Skeletal muscle satellite cell (primary cell): Measurements from ENCODE around the gene RBBP6.

Experiments used
- H3K27me3 ChIP-seq: 2 replicates; pipeline ENCODE4 v1.7.0; 2013; ENCODE audit warnings: low read length; ENCODE audit not compliant: control insufficient read depth, insufficient read depth
- H3K36me3 ChIP-seq: 2 replicates; pipeline ENCODE4 v1.7.0; 2013; ENCODE audit warnings: mild to moderate bottlenecking, control low read depth, low read length; ENCODE audit not compliant: insufficient read depth
- H3K4me1 ChIP-seq: 2 replicates; pipeline ENCODE4 v1.7.0; 2013; ENCODE audit warnings: low read length; ENCODE audit not compliant: control insufficient read depth, insufficient read depth
- H3K4me2 ChIP-seq: 2 replicates; pipeline ENCODE4 v1.7.0; 2013; ENCODE audit warnings: mild to moderate bottlenecking, low read length
- H3K4me3 ChIP-seq: 2 replicates; pipeline ENCODE4 v1.7.0; 2013; ENCODE audit warnings: low read length
- H3K9ac ChIP-seq: 2 replicates; pipeline ENCODE4 v1.7.0; 2013; ENCODE audit warnings: mild to moderate bottlenecking, low read depth, low read length, moderate library complexity
- H3K9me3 ChIP-seq: replicated peaks from 2 replicates; pipeline ENCODE4 v1.7.0; 2013; ENCODE audit warnings: mild to moderate bottlenecking, control low read depth, low read length

RBBP6 gene

DNA sequence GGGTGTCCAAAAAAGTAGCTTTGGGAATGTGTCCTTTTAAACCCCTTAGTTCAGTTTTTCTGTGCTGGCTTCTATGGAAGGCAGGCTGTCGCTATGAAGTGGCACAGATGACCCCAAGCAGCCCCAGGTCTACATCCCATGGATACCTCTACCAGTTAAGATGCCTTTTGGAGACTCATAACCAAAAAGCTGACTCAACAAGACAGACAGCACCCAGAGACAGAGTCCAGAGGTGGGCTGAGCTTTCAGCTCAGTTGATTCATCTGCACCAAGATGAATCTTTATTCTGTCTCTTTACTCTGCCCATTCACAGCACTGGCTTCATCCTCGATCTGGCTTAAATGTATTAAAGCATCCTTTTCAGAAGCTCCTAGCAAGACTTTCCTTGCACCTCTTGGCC is 29.8 kb upstream of the RBBP6 start:
- H3K9ac ChIP-seq, result no peak overlapping the region
- H3K9me3 ChIP-seq, result no peaks in the 10 kb centered on the region
- no peaks in the 10 kb centered on the region for H3K36me3 ChIP-seq
- no peak overlapping the region for H3K4me3 ChIP-seq
- H3K27me3 ChIP-seq, result peaks cover 22% of the 10 kb centered on the region
- H3K4me1 ChIP-seq, result no peaks in the 10 kb centered on the region
- H3K4me2 ChIP-seq, result no peak overlapping the region

DNA sequence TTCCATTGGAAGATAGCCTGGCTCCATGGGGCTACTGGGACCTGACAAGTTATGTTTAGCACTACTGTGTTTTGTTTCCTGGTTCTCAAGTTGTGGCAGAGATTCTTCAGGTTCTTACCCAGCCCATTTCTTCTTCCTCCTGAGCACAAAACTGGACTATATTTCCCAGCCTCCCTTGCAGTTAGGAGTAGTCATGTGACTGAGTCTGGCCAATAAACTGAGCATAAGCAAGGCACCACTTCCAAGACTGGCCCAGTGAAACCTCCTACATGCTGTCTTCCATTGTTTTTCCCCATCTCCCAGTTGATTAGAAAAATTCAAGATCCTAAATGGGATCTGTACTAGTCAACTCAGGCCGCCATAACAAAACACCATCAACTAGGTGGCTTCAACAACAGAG is 28.2 kb upstream of the RBBP6 start:
- Histone ChIP-seq H3K4me2 (no peak overlapping the region), H3K4me1 (no peaks in the 10 kb centered on the region), H3K27me3 (peaks cover 28% of the 10 kb centered on the region), H3K9me3 (no peaks in the 10 kb centered on the region), H3K4me3 (no peak overlapping the region), H3K36me3 (no peaks in the 10 kb centered on the region), H3K9ac (no peak overlapping the region)

GRCh38 chr16:24511792-24512191 is 27.6 kb upstream of the RBBP6 start:
- no peaks in the 10 kb centered on the region for H3K4me1 ChIP-seq
- no peaks in the 10 kb centered on the region for H3K9me3 ChIP-seq
- H3K36me3 ChIP-seq, result no peaks in the 10 kb centered on the region
- H3K9ac ChIP-seq, result no peak overlapping the region
- H3K27me3 ChIP-seq, result peaks cover 29% of the 10 kb centered on the region
- H3K4me2 ChIP-seq, result no peak overlapping the region
- no peak overlapping the region for H3K4me3 ChIP-seq

DNA sequence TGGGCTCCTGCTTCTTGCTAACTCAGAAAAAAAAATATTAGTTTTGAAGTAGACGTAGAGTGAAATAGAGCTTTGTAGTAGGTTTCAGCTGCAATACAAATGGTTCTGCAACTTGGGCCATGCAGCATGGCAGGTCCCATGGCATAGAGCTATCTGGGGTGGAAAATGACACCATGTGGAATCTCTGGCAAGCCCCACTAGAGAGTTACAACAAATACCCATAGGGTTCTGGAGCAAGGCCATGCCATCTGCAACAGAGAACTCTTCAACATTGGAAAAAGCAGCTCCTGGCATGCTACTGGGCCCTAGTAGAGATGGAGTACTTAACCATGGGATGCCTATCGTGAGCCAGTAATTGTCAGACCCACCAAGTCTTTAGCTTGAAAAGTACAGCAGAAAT is 25.3 kb upstream of the RBBP6 start:
- Histone ChIP-seq H3K9me3 (no peaks in the 10 kb centered on the region), H3K4me3 (no peak overlapping the region), H3K4me1 (no peaks in the 10 kb centered on the region), H3K36me3 (no peaks in the 10 kb centered on the region), H3K4me2 (no peak overlapping the region), H3K27me3 (peaks cover 25% of the 10 kb centered on the region), H3K9ac (no peak overlapping the region)

- no peaks in the 10 kb centered on the region for H3K36me3 ChIP-seq
- no peak overlapping the region for H3K4me3 ChIP-seq
- H3K9me3 ChIP-seq, result no peaks in the 10 kb centered on the region
- no peak overlapping the region for H3K9ac ChIP-seq
- no peaks in the 10 kb centered on the region for H3K4me1 ChIP-seq
- no peak overlapping the region for H3K4me2 ChIP-seq
- H3K27me3 ChIP-seq, result peaks cover 21% of the 10 kb centered on the region
Observed at GRCh38 chr16:24515186-24515585, 24.2 kb upstream of the RBBP6 start.

GRCh38 chr16:24516900-24517669 is 22.3 kb upstream of the RBBP6 start:
- H3K4me1 ChIP-seq, result no peaks in the 10 kb centered on the region
- no peaks in the 10 kb centered on the region for H3K9me3 ChIP-seq
- no peaks in the 10 kb centered on the region for H3K36me3 ChIP-seq
- peak overlapping the region; percentile 72 for H3K4me2 ChIP-seq
- H3K4me3 ChIP-seq, result peak overlapping the region; percentile 56
- H3K27me3 ChIP-seq, result peaks cover 21% of the 10 kb centered on the region
- H3K9ac ChIP-seq, result no peak overlapping the region

DNA sequence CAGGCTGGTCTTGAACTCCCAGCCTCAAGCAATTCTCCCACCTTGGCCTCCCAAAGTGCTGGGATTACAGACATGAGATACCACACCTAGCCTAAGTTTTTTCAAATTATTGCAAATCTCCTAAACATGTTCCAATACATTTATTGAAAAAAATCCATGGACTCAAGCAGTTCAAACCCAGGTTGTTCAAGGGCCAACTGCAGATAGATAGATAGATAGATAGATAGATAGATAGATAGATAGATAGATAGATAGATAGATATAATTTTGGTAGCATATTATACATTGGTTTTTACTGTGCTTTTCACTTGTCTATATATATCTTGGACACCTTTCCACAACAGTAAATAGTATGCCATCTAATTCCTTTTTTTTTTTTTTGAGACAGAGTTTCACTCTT is 20.9 kb upstream of the RBBP6 start:
- Histone ChIP-seq H3K36me3 (no peaks in the 10 kb centered on the region), H3K4me1 (no peaks in the 10 kb centered on the region), H3K9ac (no peak overlapping the region), H3K27me3 (peaks cover 14% of the 10 kb centered on the region), H3K4me2 (no peak overlapping the region), H3K4me3 (no peak overlapping the region), H3K9me3 (no peaks in the 10 kb centered on the region)

GRCh38 chr16:24520983-24521382 is 18.4 kb upstream of the RBBP6 start:
- H3K4me2 ChIP-seq, result no peak overlapping the region
- peaks cover 3% of the 10 kb centered on the region for H3K4me1 ChIP-seq
- no peaks in the 10 kb centered on the region for H3K36me3 ChIP-seq
- no peak overlapping the region for H3K9ac ChIP-seq
- no peak overlapping the region for H3K4me3 ChIP-seq
- no peaks in the 10 kb centered on the region for H3K9me3 ChIP-seq
- H3K27me3 ChIP-seq, result peaks cover 13% of the 10 kb centered on the region

DNA sequence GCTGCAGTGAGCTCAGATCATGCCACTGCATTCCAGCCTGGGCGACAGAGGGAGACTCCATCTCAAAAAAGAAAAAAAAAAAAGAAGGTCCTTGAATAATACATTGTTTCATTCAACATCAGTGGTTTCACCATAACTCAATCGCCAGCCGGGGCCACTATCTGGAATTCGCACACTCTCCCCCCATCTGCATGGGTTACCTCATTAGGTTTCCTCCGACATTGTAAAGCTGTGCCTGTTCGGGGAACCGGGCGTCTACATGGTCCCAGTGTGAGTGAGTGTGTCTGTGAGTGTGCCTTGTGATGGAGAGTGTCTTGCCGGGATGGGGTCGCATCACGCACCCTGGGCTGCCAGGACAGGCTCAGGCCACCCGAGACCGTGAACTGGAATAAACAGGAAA is 16.6 kb upstream of the RBBP6 start:
- H3K4me1 ChIP-seq, result peaks cover 9% of the 10 kb centered on the region
- no peak overlapping the region for H3K9ac ChIP-seq
- H3K36me3 ChIP-seq, result no peaks in the 10 kb centered on the region
- H3K9me3 ChIP-seq, result no peaks in the 10 kb centered on the region
- H3K4me2 ChIP-seq, result no peak overlapping the region
- peaks cover 11% of the 10 kb centered on the region for H3K27me3 ChIP-seq
- no peak overlapping the region for H3K4me3 ChIP-seq

- no peak overlapping the region for H3K4me3 ChIP-seq
- no peaks in the 10 kb centered on the region for H3K9me3 ChIP-seq
- no peak overlapping the region for H3K4me2 ChIP-seq
- no peak overlapping the region for H3K9ac ChIP-seq
- H3K27me3 ChIP-seq, result peaks cover 11% of the 10 kb centered on the region
- H3K36me3 ChIP-seq, result no peaks in the 10 kb centered on the region
- H3K4me1 ChIP-seq, result peaks cover 9% of the 10 kb centered on the region
Observed at GRCh38 chr16:24523569-24523968, 15.8 kb upstream of the RBBP6 start.

- no peaks in the 10 kb centered on the region for H3K36me3 ChIP-seq
- H3K4me3 ChIP-seq, result no peak overlapping the region
- peaks cover 11% of the 10 kb centered on the region for H3K27me3 ChIP-seq
- H3K9me3 ChIP-seq, result no peaks in the 10 kb centered on the region
- no peak overlapping the region for H3K9ac ChIP-seq
- no peak overlapping the region for H3K4me2 ChIP-seq
- H3K4me1 ChIP-seq, result peaks cover 9% of the 10 kb centered on the region
Observed at GRCh38 chr16:24524855-24525677, 14.3 kb upstream of the RBBP6 start.
